HepG2 (cell line): ENCODE data around the gene BCAS3. TPM values are rescaled to one million over a fixed set of nuclear protein-coding genes. Genes with fewer than 3 reads are reported as not detected.

Experiments
- ATAD3A ChIP-seq: sonication (generic); formaldehyde crosslinking; IDR thresholded peaks from 2 replicates; pipeline ENCODE4 v1.4.0; 2020; ENCODE audit warnings: missing genetic modification reagents
- ATF7 ChIP-seq, 2 experiments: fragments of 450-650 bp in 1 of 2; sonication (generic) in 1 of 2; formaldehyde crosslinking in 1 of 2; IDR thresholded peaks; 2 replicates each; pipeline versions ENCODE4 v1.4.0 to v1.6.1; 2016 to 2020; ENCODE audit warnings: antibody characterized with exemption in 1 of 2, mild to moderate bottlenecking in 1 of 2, missing genetic modification reagents in 1 of 2
- CBX2 ChIP-seq, 2 experiments: fragments of 200-600 bp in 1 of 2; sonication (generic); formaldehyde crosslinking in 1 of 2; IDR thresholded peaks; 2 replicates each; pipeline versions ENCODE4 v1.7.0 to v1.8.1; 2018 to 2022; ENCODE audit warnings: low read depth in 2 of 2, low read length in 1 of 2, mild to moderate bottlenecking in 1 of 2, missing genetic modification reagents in 1 of 2
- ELF3 ChIP-seq: IDR thresholded peaks from 2 replicates; pipeline ENCODE4 v1.6.1; 2016; ENCODE audit warnings: missing genetic modification reagents, missing compliant biosample characterization
- GATA4 ChIP-seq: sonication (generic); IDR thresholded peaks from 2 replicates; pipeline ENCODE4 v1.6.1; 2016; ENCODE audit warnings: antibody characterized with exemption, low read depth, borderline replicate concordance
- GTF3A ChIP-seq: sonication (generic); formaldehyde crosslinking; conservative IDR thresholded peaks from 2 replicates; pipeline ENCODE4 v1.4.0; 2020; ENCODE audit warnings: mild to moderate bottlenecking, missing genetic modification reagents
- KDM3A ChIP-seq: IDR thresholded peaks from 2 replicates; pipeline ENCODE4 v1.6.1; 2018; ENCODE audit warnings: low read depth, missing compliant biosample characterization
- KLF12 ChIP-seq: sonication (generic); formaldehyde crosslinking; IDR thresholded peaks from 2 replicates; pipeline ENCODE4 v1.4.0; 2020; ENCODE audit warnings: missing genetic modification reagents, borderline replicate concordance
- KLF9 ChIP-seq: IDR thresholded peaks from 2 replicates; pipeline ENCODE4 v1.6.1; 2016; ENCODE audit warnings: low read depth
- MAZ ChIP-seq, 2 experiments: sonication (generic) in 1 of 2; formaldehyde crosslinking in 1 of 2; IDR thresholded peaks; 2 replicates each; pipeline versions ENCODE4 v1.5.0 to v1.6.1; 2012 to 2020; ENCODE audit warnings: low read depth in 2 of 2, mild to moderate bottlenecking in 2 of 2, borderline replicate concordance in 1 of 2, improper control_type of control experiment in 1 of 2, low read length in 1 of 2, missing genetic modification reagents in 1 of 2, moderate library complexity in 1 of 2
- MYNN ChIP-seq: sonication (generic); formaldehyde crosslinking; IDR thresholded peaks from 2 replicates; pipeline ENCODE4 v1.4.0; 2020; ENCODE audit warnings: mild to moderate bottlenecking, low read depth, missing genetic modification reagents
- NFE2L2 ChIP-seq: fragments of 150-350 bp; IDR thresholded peaks from 2 replicates; pipeline ENCODE4 v1.6.1; 2014; ENCODE audit warnings: low read length
- PAWR ChIP-seq: sonication (generic); formaldehyde crosslinking; IDR thresholded peaks from 2 replicates; pipeline ENCODE4 v1.4.0; 2020; ENCODE audit warnings: missing genetic modification reagents, mild to moderate bottlenecking, borderline replicate concordance
- PITX1 ChIP-seq: sonication (generic); formaldehyde crosslinking; IDR thresholded peaks from 2 replicates; pipeline ENCODE4 v1.5.1; 2020; ENCODE audit warnings: mild to moderate bottlenecking, missing genetic modification reagents
- PTBP1 ChIP-seq: fragments of 200-400 bp; formaldehyde crosslinking; IDR thresholded peaks from 2 replicates; pipeline ENCODE4 v1.6.1; 2018; ENCODE audit warnings: low read length, low read depth; ENCODE audit not compliant: poor library complexity, severe bottlenecking
- RAD51 ChIP-seq: fragments of 450-650 bp; IDR thresholded peaks from 2 replicates; pipeline ENCODE4 v1.6.1; 2016; ENCODE audit warnings: borderline replicate concordance
- SKI ChIP-seq: fragments of 450-650 bp; IDR thresholded peaks from one replicate; pipeline ENCODE4 v1.6.1; 2018; ENCODE audit warnings: mild to moderate bottlenecking; ENCODE audit not compliant: partially characterized antibody
- U2AF1 ChIP-seq: fragments of 200-400 bp; formaldehyde crosslinking; optimal IDR thresholded peaks from 2 replicates; pipeline ENCODE3; 2017; ENCODE audit warnings: mild to moderate bottlenecking, low read depth, low read length
- ZBTB43 ChIP-seq: sonication (generic); formaldehyde crosslinking; conservative IDR thresholded peaks from 2 replicates; pipeline ENCODE4 v1.4.0; 2020; ENCODE audit warnings: missing genetic modification reagents
- ZBTB7A ChIP-seq: sonication (generic); formaldehyde crosslinking; IDR thresholded peaks from 2 replicates; pipeline ENCODE4 v1.8.0; 2022; ENCODE audit warnings: mild to moderate bottlenecking, missing genetic modification reagents
- ZNF235 ChIP-seq: sonication (generic); formaldehyde crosslinking; IDR thresholded peaks from 2 replicates; pipeline ENCODE4 v1.8.1; 2023; ENCODE audit warnings: mild to moderate bottlenecking, missing genetic modification reagents, borderline replicate concordance
- ZNF282 ChIP-seq: fragments of 450-650 bp; IDR thresholded peaks from 2 replicates; pipeline ENCODE4 v1.6.1; 2018; ENCODE audit not compliant: partially characterized antibody
- ZNF496 ChIP-seq: sonication (generic); formaldehyde crosslinking; IDR thresholded peaks from 2 replicates; pipeline ENCODE4 v1.8.1; 2023; ENCODE audit warnings: mild to moderate bottlenecking, moderate library complexity, missing genetic modification reagents; ENCODE audit not compliant: insufficient replicate concordance
- ZNF530 ChIP-seq: sonication (generic); formaldehyde crosslinking; IDR thresholded peaks from 2 replicates; pipeline ENCODE4 v1.5.0; 2020; ENCODE audit warnings: low read depth, mild to moderate bottlenecking, missing genetic modification reagents
- ZNF549 ChIP-seq: sonication (generic); formaldehyde crosslinking; IDR thresholded peaks from 2 replicates; pipeline ENCODE4 v1.5.0; 2020; ENCODE audit warnings: missing genetic modification reagents
- ZNF629 ChIP-seq: sonication (generic); formaldehyde crosslinking; conservative IDR thresholded peaks from 2 replicates; pipeline ENCODE4 v1.5.0; 2020; ENCODE audit warnings: missing genetic modification reagents
- ZSCAN20 ChIP-seq: sonication (generic); formaldehyde crosslinking; IDR thresholded peaks from 2 replicates; pipeline ENCODE4 v1.4.0; 2020; ENCODE audit warnings: missing genetic modification reagents, mild to moderate bottlenecking, borderline replicate concordance
- ZSCAN30 ChIP-seq: sonication (generic); formaldehyde crosslinking; IDR thresholded peaks from 2 replicates; pipeline ENCODE4 v1.5.0; 2020; ENCODE audit warnings: mild to moderate bottlenecking, missing genetic modification reagents
- polyA plus RNA-seq, 8 experiments: library from polyadenylated mRNA; depleted of rRNA in 3 of 8; stranded (reverse) in 7 of 8; unstranded in 1 of 8; fragments of >200 nt; fragmentation: Illumina TruSeq in 4 of 8; extraction: Trizol in 4 of 8; gene quantifications; 2 replicates each; pipeline versions ENCODE4 v1.2.1 to v1.2.3, GENCODE V29; 2011 to 2016; ENCODE audit warnings: low read depth in 4 of 8, missing spikeins in 1 of 8, mixed read lengths in 1 of 8; ENCODE audit not compliant: insufficient read depth in 1 of 8
- total RNA-seq, 5 experiments: library from RNA; depleted of rRNA; stranded (reverse); fragments of >200 nt; fragmentation: Illumina TruSeq; extraction: Trizol; gene quantifications; 2 replicates each; pipeline ENCODE4 v1.2.3, GENCODE V29; 2016; ENCODE audit warnings: low read depth in 1 of 5
- TF ChIP-seq, protein P1 (sequence below): IDR thresholded peaks from 2 replicates; pipeline ENCODE4 v1.6.1; 2016

The BCAS3 gene
- total and polyA plus RNA-seq, 2 of the 13 experiments (the other 11 are each of a cell fraction or from before 2014, with no cell fraction given), result 10.7 to 11.2 TPM

- TF ChIP-seq MAZ (IDR thresholded peaks at IDR 0.05; ENCODE audit: borderline replicate concordance, low read depth, low read length) (0 out of 2 replicates have a peak, but pooled peaks have one; percentile 16), MAZ (CRISPR knock-in tag; IDR thresholded peaks at IDR 0.05; ENCODE audit: low read depth) (peak; percentile 95; the same call in 1 of the 2 replicates), SKI (peak; percentile 34), GTF3A (CRISPR knock-in tag) (peak; percentile 80; the same call in 1 of the 2 replicates), CBX2 (IDR thresholded peaks at IDR 0.05; ENCODE audit: low read depth, low read length) (no peak), CBX2 (CRISPR knock-in tag; IDR thresholded peaks at IDR 0.05; ENCODE audit: low read depth) (0 out of 2 replicates have a peak, but pooled peaks have one; percentile 42), KLF9 (CRISPR knock-in tag) (no peak), ZSCAN30 (CRISPR knock-in tag) (peak; percentile 91), KLF12 (0 out of 2 replicates have a peak, but pooled peaks have one; percentile 17), PTBP1 (peak; percentile 96), ZNF629 (CRISPR knock-in tag) (0 out of 2 replicates have a peak, but pooled peaks have one; percentile 48), ELF3 (peak; percentile 63; the same call in 1 of the 2 replicates), ZNF235 (CRISPR knock-in tag) (0 out of 2 replicates have a peak, but pooled peaks have one; percentile 21), ZNF549 (CRISPR knock-in tag) (no peak), ZBTB7A (peak; percentile 84; the same call in 1 of the 2 replicates), ZNF530 (CRISPR knock-in tag) (no peak), KDM3A (peak; percentile 96), ATAD3A (CRISPR knock-in tag) (no peak), ZNF282 (no peak), ZSCAN20 (CRISPR knock-in tag) (peak; percentile 85), ATF7 (IDR thresholded peaks at IDR 0.05) (no peak), ATF7 (CRISPR knock-in tag; IDR thresholded peaks at IDR 0.05) (no peak; the same call in 1 of the 2 replicates), U2AF1 (peak; percentile 74), MYNN (CRISPR knock-in tag) (no peak), PITX1 (CRISPR knock-in tag) (0 out of 2 replicates have a peak, but pooled peaks have one; percentile 43), ZBTB43 (CRISPR knock-in tag) (peak; percentile 56; the same call in 1 of the 2 replicates), RAD51 (no peak), PAWR (CRISPR knock-in tag) (peak; percentile 68; the same call in 1 of the 2 replicates), ZNF496 (CRISPR knock-in tag) (no peak), GATA4 (no peak; the same call in 1 of the 2 replicates), NFE2L2 (no peak)
- TF ChIP-seq, protein P1, sequence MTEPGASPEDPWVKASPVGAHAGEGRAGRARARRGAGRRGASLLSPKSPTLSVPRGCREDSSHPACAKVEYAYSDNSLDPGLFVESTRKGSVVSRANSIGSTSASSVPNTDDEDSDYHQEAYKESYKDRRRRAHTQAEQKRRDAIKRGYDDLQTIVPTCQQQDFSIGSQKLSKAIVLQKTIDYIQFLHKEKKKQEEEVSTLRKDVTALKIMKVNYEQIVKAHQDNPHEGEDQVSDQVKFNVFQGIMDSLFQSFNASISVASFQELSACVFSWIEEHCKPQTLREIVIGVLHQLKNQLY (CRISPR knock-in tag), result no peak
These were observed 734.6 kb downstream of the BCAS3 start (continued) for GRCh38 chr17:61412143-61412859.
